ENCODE results near the gene PHTF1.

GRCh38 chr1:113647164-113647563 is 112.1 kb downstream of the PHTF1 start:
- no peak for TF ChIP-seq RCOR1 (conservative IDR thresholded peaks at IDR 0.05; ENCODE audit: low read depth, low read length)
- TF ChIP-seq CTCF (IDR thresholded peaks at IDR 0.05 in 2 of 3, conservative IDR thresholded peaks at IDR 0.05 in 1 of 3; ENCODE audit: control insufficient read depth in 2 of 3, extremely low read depth in 1 of 3, insufficient read depth in 1 of 3, low read depth in 3 of 3, low read length in 3 of 3), result no peak
- no peak for TF ChIP-seq MYC (IDR thresholded peaks at IDR 0.05; ENCODE audit: insufficient read depth, insufficient read length, insufficient replicate concordance, low read length, severe bottlenecking)
- TF ChIP-seq ZNF24 (IDR thresholded peaks at IDR 0.05), result no peak
- TF ChIP-seq POLR2AphosphoS2 (IDR thresholded peaks at IDR 0.05; ENCODE audit: low read depth, low read length), result no peak
- TF ChIP-seq TBL1XR1 (IDR thresholded peaks at IDR 0.05; ENCODE audit: low read depth, low read length), result no peak
- no peak for TF ChIP-seq GABPA (IDR thresholded peaks at IDR 0.05; ENCODE audit: low read depth)
- no peak for TF ChIP-seq TAF1 (IDR thresholded peaks at IDR 0.05; ENCODE audit: borderline replicate concordance, low read depth, low read length)
- no peak for TF ChIP-seq LARP7 (IDR thresholded peaks at IDR 0.05)
